ENCODE measurements around the gene PRDM15.

GRCh38 chr21:41884501-41885030 lies 5.4 kb upstream of the PRDM15 start:
- TF ChIP-seq CTCF (conservative IDR thresholded peaks at IDR 0.05; ENCODE audit: low read depth in 2 of 2) = no peak
- no peak for TF ChIP-seq POLR2AphosphoS5 (IDR thresholded peaks at IDR 0.05; ENCODE audit: low read depth)
- no peak for TF ChIP-seq NANOG (IDR thresholded peaks at IDR 0.05; ENCODE audit: borderline replicate concordance)
- TF ChIP-seq EZH2 (IDR thresholded peaks at IDR 0.05; ENCODE audit: low read depth, unreplicated experiment) = no peak
- TF ChIP-seq EZH2phosphoT487 (IDR thresholded peaks at IDR 0.05; ENCODE audit: unreplicated experiment) = no peak
- TF ChIP-seq CREB1 (CRISPR knock-in tag; IDR thresholded peaks at IDR 0.05; ENCODE audit: low read depth) = no peak
- TF ChIP-seq ETS1 (IDR thresholded peaks at IDR 0.05) = no peak
- TF ChIP-seq JUNB (IDR thresholded peaks at IDR 0.05; ENCODE audit: unreplicated experiment) = no peak
- TF ChIP-seq, protein P1, sequence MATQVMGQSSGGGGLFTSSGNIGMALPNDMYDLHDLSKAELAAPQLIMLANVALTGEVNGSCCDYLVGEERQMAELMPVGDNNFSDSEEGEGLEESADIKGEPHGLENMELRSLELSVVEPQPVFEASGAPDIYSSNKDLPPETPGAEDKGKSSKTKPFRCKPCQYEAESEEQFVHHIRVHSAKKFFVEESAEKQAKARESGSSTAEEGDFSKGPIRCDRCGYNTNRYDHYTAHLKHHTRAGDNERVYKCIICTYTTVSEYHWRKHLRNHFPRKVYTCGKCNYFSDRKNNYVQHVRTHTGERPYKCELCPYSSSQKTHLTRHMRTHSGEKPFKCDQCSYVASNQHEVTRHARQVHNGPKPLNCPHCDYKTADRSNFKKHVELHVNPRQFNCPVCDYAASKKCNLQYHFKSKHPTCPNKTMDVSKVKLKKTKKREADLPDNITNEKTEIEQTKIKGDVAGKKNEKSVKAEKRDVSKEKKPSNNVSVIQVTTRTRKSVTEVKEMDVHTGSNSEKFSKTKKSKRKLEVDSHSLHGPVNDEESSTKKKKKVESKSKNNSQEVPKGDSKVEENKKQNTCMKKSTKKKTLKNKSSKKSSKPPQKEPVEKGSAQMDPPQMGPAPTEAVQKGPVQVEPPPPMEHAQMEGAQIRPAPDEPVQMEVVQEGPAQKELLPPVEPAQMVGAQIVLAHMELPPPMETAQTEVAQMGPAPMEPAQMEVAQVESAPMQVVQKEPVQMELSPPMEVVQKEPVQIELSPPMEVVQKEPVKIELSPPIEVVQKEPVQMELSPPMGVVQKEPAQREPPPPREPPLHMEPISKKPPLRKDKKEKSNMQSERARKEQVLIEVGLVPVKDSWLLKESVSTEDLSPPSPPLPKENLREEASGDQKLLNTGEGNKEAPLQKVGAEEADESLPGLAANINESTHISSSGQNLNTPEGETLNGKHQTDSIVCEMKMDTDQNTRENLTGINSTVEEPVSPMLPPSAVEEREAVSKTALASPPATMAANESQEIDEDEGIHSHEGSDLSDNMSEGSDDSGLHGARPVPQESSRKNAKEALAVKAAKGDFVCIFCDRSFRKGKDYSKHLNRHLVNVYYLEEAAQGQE (IDR thresholded peaks at IDR 0.05; ENCODE audit: unreplicated experiment) = no peak
- no peak for TF ChIP-seq STAT1 (IDR thresholded peaks at IDR 0.05; ENCODE audit: unreplicated experiment)
- no peak for TF ChIP-seq ZNF114 (CRISPR knock-in tag; IDR thresholded peaks at IDR 0.05)

All from GM23338 (cell line).